ENCODE data around the gene KRT81.
A peak's percentile ranks its signal among the peaks of the same experiment; 100 is the strongest.
"Not testable (repeated sequence)": the region's sequence is repeated elsewhere in the genome, so short reads cannot be mapped to it uniquely, and the experiment has no call there.

KRT81 gene

GRCh38 chr12:52274521-52275120, 16.7 kb downstream of the KRT81 start, which contains the start of gene KRT86:
Gene KRT86, plus strand, starts transcription at chr12:52274645. Its CDS starts 27,272 bp downstream, at chr12:52301917.
- no peak for DNase-seq (ENCODE audit: low read depth)

- no peak for DNase-seq (ENCODE audit: low read depth)
Measured at GRCh38 chr12:52271158-52271557, 20.2 kb downstream of the KRT81 start.

GRCh38 chr12:52270541-52271070, 20.7 kb downstream of the KRT81 start:
- no peak for DNase-seq (ENCODE audit: low read depth)

DNA sequence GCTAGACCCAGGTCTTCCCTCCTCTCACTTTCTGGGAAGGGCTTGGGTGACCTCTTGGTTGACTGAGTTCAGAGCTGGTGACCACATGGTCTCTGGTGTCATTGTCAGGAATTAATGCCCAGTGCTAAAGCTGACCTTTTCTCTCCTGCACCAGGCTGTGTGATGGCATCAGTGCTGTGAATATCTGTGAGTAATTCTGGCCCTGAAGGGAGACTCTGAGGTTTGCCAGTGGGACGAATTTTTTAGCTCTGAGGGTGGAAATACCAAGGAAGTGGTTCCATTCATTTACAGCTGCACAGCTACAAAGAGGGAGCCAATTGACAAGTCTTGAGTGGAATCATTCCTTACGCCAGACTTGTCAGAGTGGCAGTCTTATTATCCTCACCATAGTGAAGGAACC, 23.1 kb downstream of the KRT81 start:
- peak; percentile 72 for DNase-seq (ENCODE audit: low read depth)

DNA sequence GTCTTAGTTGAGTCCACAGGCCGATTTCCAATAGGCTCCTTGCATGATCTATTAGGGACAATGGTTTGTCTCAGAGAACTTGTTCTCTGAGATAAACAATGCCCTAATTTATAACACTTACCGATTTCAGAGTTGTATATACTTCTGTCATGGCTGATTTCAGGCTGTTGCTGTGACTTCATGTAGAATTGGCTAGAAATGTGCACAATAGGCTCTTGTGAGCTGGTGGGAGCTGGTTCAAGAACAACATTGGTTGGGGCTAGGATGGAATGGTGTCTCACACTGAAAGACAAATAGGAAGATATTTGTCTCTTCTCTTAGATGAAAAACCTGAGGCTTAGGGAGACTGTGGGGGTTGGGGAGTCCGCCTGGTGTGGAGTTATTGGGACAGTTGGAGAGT, 23.6 kb downstream of the KRT81 start:
- peak; percentile 31 for DNase-seq (ENCODE audit: low read depth)

- no peak for DNase-seq (ENCODE audit: low read depth)
Measured at GRCh38 chr12:52267266-52267665, 24.1 kb downstream of the KRT81 start.

DNA sequence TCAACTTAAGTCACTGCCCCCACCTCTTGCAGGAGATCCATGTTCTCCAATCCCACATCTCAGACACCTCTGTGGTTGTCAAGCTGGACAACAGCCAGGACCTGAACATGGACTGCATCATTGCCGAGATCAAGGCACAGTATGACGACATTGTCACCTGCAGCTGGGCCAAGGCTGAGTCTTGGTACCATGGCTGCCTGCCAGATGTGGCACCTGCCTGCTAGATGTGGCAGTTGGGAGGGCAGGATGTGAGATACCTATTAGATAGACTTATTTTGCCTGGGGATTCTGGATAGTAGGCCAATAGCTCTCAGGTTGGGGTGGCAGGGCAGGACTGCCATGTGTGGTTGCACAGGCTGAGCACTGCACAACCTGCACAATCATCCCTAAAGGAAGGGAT, 24.8 kb downstream of the KRT81 start:
- DNase-seq (ENCODE audit: low read depth): no peak

DNA sequence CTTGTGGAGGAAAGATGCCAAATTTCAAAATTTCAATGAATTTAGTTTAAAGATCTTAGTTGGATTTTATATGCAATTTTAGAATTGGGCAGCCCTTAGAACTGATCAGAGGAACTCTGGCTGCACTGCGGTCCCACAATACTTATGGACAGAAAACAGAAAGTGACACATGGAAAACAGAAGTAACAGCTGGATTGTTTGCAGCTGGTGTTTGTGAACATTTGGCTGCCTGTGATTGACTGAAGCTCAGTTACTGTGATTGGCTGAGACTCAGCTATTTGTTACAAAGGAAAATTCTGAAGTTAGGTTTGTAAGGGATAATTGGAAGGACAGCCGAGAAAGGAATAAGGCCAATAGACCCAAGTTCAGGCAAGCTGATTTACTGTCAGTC, 26.9 kb downstream of the KRT81 start:
- no peak for DNase-seq (ENCODE audit: low read depth)

DNA sequence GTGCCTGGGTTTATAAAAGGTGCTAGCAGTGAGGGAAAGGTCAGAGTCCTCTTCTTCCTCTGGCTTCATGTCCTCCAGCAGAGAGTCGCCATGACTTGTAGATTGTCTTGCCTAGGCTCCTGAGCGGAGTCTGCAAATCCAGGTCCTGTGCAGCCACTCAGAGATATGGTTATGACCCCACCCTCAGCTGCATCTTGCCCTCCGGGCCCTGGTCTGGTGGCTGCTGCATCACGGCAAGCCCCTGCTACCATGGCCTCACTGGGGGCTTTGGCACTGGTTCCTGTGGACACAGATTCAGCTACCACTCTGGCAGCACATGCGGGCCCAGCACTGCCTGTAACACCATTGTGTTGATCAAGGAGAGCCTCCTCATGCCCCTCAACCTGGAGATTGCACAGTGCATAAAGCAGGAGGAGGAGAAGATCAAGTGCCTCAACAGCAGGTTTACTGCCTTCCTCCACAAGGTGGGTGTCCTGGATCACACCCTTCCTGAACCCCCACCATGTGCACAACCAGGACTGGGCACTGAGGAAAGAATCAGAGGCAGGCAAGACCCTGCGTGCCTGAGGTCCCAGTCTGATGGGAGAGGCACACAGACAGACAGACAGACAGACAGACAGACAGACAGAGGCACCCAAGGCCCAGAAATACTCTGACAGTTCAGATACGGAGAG, 27.4 kb downstream of the KRT81 start:
- DNase-seq (ENCODE audit: low read depth): no peak

GRCh38 chr12:52262286-52262685, 29.0 kb downstream of the KRT81 start:
- DNase-seq (ENCODE audit: low read depth): no peak

- no peak for DNase-seq (ENCODE audit: low read depth)
Measured at GRCh38 chr12:52261208-52261484, 30.2 kb downstream of the KRT81 start.

DNA sequence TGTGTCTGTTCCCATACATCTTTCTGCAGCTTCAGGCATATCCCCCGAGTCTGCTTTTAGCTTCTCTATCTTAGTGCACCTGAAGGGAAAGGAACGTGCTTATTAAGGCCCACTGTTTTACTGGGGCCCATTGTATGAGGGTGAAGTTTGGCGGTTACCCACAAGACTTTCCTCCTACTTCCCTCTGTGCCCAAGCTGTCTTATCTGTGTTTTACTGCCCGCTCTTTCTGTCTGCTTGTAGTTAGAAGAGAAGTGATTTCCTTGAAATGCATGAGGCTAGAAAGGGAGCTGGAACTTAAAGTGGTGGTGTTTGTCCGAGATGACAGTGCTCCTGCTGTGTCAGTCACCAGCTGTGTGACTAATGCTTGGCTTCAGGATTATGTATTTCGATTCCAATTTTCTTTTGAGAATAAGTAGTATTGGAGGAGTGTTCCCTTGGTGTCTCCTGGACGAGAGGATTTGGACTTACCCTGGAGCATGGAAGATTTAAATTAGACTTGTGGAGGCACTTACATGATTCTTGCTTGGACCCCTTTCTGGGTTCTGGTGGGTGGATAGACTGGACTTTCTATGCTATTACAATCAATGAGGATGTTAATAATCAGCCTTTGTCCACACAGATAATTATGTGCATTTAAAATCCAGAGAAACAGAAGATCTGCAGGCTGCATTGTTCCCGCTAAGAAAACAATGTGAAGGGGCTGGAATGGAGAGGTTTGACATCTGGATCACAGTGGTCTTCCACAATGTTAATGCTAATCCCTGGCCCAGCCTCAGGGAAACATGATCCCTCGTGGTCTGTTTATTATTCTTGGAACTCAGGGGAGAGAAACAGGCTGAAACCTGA, 30.8 kb downstream of the KRT81 start:
- peak; percentile 74 for DNase-seq (ENCODE audit: low read depth)

GRCh38 chr12:52259657-52260243, 31.6 kb downstream of the KRT81 start:
- DNase-seq (ENCODE audit: low read depth): peak; percentile 64

DNA sequence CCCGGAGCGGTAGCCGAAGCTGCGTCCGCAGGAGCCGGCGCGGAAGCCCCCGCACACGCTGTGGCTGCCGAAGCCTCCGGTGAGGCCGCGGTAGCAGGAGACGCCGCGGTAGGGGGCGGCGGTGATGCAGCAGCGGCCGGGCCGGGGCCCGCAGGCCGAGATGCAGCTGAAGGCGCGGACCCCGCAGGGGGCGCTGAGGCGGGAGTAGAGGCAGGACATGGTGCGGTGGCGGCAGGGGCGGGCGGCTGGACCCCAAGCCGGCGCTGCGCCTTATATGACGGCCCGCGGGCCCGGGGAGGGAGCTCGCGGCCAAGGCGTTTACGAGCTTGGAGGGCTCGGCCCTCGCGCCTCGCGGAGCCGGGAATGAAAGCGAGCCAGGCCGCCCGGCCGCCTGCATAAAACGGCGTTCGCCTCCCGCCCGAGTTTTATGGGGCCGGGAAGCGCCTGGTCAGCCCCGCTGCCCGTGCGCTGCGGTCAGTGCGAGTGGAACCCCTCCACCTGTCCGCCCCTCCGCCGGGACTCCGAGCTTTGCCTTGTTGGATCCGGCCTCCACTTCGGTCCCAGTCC, 32.9 kb downstream of the KRT81 start:
- DNase-seq (ENCODE audit: low read depth): peak; percentile 44

GRCh38 chr12:52257922-52258321, 33.4 kb downstream of the KRT81 start:
- DNase-seq (ENCODE audit: low read depth): not testable (repeated sequence)

DNA sequence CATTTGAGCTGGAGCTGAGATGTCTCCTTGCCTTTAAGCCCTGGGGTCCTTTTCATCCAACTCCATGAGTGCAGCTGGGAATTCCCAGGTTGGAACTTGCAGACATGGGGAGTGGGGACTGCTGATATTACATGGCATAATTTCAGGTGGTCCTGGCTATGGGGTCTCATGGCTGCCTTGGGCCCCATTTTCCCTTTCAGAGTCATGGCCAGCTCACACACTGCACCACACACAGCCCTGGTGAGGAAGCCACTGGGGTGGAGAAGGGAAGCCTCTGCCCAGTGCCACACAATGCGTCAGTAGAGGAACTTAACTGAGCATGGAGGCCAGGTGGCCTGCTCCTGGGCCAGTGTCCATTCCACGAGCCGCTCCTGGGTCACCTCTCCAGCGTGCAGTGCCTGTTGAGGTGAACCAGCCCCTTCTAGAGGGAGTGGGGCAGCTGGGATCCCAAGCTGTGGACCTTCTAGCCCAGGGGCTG, 34.2 kb downstream of the KRT81 start:
- no peak for DNase-seq (ENCODE audit: low read depth)

DNA sequence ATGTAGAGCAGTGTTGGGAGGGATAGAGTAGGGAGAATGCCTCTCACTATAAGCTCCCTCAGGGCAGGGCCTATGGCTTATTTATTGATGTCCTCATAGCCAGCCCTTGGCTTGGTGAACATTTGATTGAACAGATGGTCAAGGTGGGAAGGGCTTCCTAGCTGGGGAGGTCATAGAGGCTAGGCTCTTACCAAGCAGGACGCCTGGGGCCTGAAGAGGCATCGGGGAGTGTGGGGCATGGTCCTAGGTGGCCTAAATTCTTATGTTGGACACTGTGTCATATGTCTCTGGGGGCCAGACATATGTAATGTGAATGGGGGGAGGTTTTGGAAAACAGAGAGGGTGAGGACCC, 34.8 kb downstream of the KRT81 start:
- no peak for DNase-seq (ENCODE audit: low read depth)

GRCh38 chr12:52255926-52256583, 35.3 kb downstream of the KRT81 start:
- DNase-seq (ENCODE audit: low read depth): no peak

GRCh38 chr12:52254965-52255751, 36.2 kb downstream of the KRT81 start:
- DNase-seq (ENCODE audit: low read depth): no peak

GRCh38 chr12:52254180-52254964, 37.0 kb downstream of the KRT81 start:
- no peak for DNase-seq (ENCODE audit: low read depth)
